Activated CD4-positive, alpha-beta T cell treated with anti-CD3 and anti-CD28 coated beads for 1 hour (primary cell): ENCODE results near the gene BRAF.
"Not testable (repeated sequence)": the region's sequence is repeated elsewhere in the genome, so short reads cannot be mapped to it uniquely, and the experiment has no call there.

Source experiments
- DNase-seq: peaks from one replicate; pipeline ENCODE4 v3.0.0-alpha.2; 2020

BRAF gene

GRCh38 chr7:140676956-140677355 lies 247.8 kb downstream of the BRAF start:
- not testable (repeated sequence) for DNase-seq

GRCh38 chr7:140676306-140676705 lies 248.4 kb downstream of the BRAF start:
- no peak for DNase-seq

- DNase-seq: no peak
Observed at GRCh38 chr7:140675726-140676125, 249.0 kb downstream of the BRAF start.

- no peak for DNase-seq
Observed at GRCh38 chr7:140674899-140675701, 249.6 kb downstream of the BRAF start.

- no peak for DNase-seq
Observed at GRCh38 chr7:140674356-140674800, 250.4 kb downstream of the BRAF start.

GRCh38 chr7:140673774-140674155 lies 251.0 kb downstream of the BRAF start:
- DNase-seq: no peak

- DNase-seq: peak; percentile 46
Observed at GRCh38 chr7:140673063-140673773, 251.5 kb downstream of the BRAF start.

GRCh38 chr7:140672382-140673062 lies 252.2 kb downstream of the BRAF start, which contains the start of gene ADCK2:
Gene ADCK2 (plus strand): TSS chr7:140672945. CDS start chr7:140673331, 386 bp downstream.
- peak; percentile 34 for DNase-seq

GRCh38 chr7:140671966-140672365 lies 252.8 kb downstream of the BRAF start:
- DNase-seq: no peak

- DNase-seq: no peak
Observed at GRCh38 chr7:140670343-140670935, 254.3 kb downstream of the BRAF start.

- DNase-seq: not testable (repeated sequence)
Observed at GRCh38 chr7:140669862-140670261, 254.9 kb downstream of the BRAF start.

- DNase-seq: no peak
Observed at GRCh38 chr7:140669352-140669751, 255.4 kb downstream of the BRAF start.
